DND-41 (cell line): ENCODE results near the gene LMO4.

Experiments used
- ATAC-seq: fragments of 200-7000 bp; cut with Tn5 transposase; 3 replicates; pipeline ENCODE4 v1.9.1; 2021; ENCODE audit warnings: low read depth; ENCODE audit not compliant: insufficient read depth
- DNase-seq: peaks from one replicate; pipeline ENCODE4 v3.0.0-alpha.2; 2020
- H2AFZ ChIP-seq: 2 replicates; pipeline ENCODE4 v1.6.0; 2012; ENCODE audit warnings: low read depth, low read length
- H3K27ac ChIP-seq: 2 replicates; pipeline ENCODE4 v1.5.1; 2012; ENCODE audit warnings: low read length, inconsistent platforms
- H3K27me3 ChIP-seq: fragments of 200-600 bp; sonication (generic); 2 replicates; pipeline ENCODE4 v1.6.0; 2012; ENCODE audit warnings: low read length, mild to moderate bottlenecking, inconsistent platforms; ENCODE audit not compliant: insufficient read depth, poor library complexity
- H3K36me3 ChIP-seq: 2 replicates; pipeline ENCODE4 v1.5.1; 2012; ENCODE audit warnings: low read length, inconsistent platforms; ENCODE audit not compliant: insufficient read depth
- H3K4me1 ChIP-seq: 2 replicates; pipeline ENCODE4 v1.5.1; 2012; ENCODE audit warnings: mild to moderate bottlenecking, low read length; ENCODE audit not compliant: insufficient read depth
- H3K4me2 ChIP-seq: 2 replicates; pipeline ENCODE4 v1.6.0; 2012; ENCODE audit warnings: mild to moderate bottlenecking, moderate library complexity, low read length, inconsistent platforms; ENCODE audit not compliant: insufficient read depth
- H3K4me3 ChIP-seq, 2 experiments: fragments of 200-600 bp in 1 of 2; shearing (Covaris generic) in 1 of 2; 2 replicates each; pipeline ENCODE4 v1.5.1; 2012 to 2016; ENCODE audit warnings: inconsistent platforms in 2 of 2, low read length in 2 of 2, mild to moderate bottlenecking in 2 of 2, low read depth in 1 of 2, moderate library complexity in 1 of 2
- H3K79me2 ChIP-seq: 2 replicates; pipeline ENCODE4 v1.6.0; 2012; ENCODE audit warnings: low read length, inconsistent platforms; ENCODE audit not compliant: insufficient read depth
- H3K9ac ChIP-seq: 2 replicates; pipeline ENCODE4 v1.6.0; 2012; ENCODE audit warnings: low read depth, mild to moderate bottlenecking, inconsistent platforms, low read length, moderate library complexity
- H3K9me3 ChIP-seq: 2 replicates; pipeline ENCODE4 v1.5.1; 2012; ENCODE audit warnings: low read length, moderate library complexity, mild to moderate bottlenecking, inconsistent platforms; ENCODE audit not compliant: insufficient read depth, severe bottlenecking
- H4K20me1 ChIP-seq: 2 replicates; pipeline ENCODE4 v1.6.0; 2012; ENCODE audit warnings: low read length; ENCODE audit not compliant: insufficient read depth
- CTCF ChIP-seq: IDR thresholded peaks from 2 replicates; pipeline ENCODE4 v1.5.1; 2012; ENCODE audit warnings: borderline replicate concordance, low read length, moderate library complexity, mild to moderate bottlenecking; ENCODE audit not compliant: poor library complexity, severe bottlenecking; ENCODE audit errors: extremely low read depth
- EZH2 ChIP-seq: IDR thresholded peaks from 3 replicates; pipeline ENCODE4 v1.6.1; 2012; ENCODE audit warnings: borderline replicate concordance, low read depth, mild to moderate bottlenecking, moderate library complexity, low read length, inconsistent platforms; ENCODE audit not compliant: severe bottlenecking

The LMO4 gene

GRCh38 chr1:87327376-87328271, 1.1 kb upstream of the LMO4 start:
- Histone ChIP-seq H3K79me2 (peaks cover 26% of the 10 kb centered on the region), H4K20me1 (peaks cover 17% of the 10 kb centered on the region), H3K9me3 (no peaks in the 10 kb centered on the region), H3K4me3 (peak overlapping the region; percentile 16 to 76; a peak in 3 of 4 replicates), H3K36me3 (peaks cover 5% of the 10 kb centered on the region; the same call in 1 of the 2 replicates), H3K4me2 (peak overlapping the region; percentile 98), H3K27me3 (peaks cover 22% of the 10 kb centered on the region), H2AFZ (peak overlapping the region; percentile 91), H3K27ac (peak overlapping the region; percentile 62), H3K9ac (peak overlapping the region; percentile 77), H3K4me1 (peaks cover 40% of the 10 kb centered on the region)
- no peak; the same call in 2 of the 3 replicates for ATAC-seq
- DNase-seq = no peak
- TF ChIP-seq CTCF (no peak), EZH2 (no peak)

GRCh38 chr1:87329051-87329525, 408 bp downstream of the LMO4 start:
- Histone ChIP-seq H3K4me1 (peaks cover 40% of the 10 kb centered on the region), H3K4me3 (peak overlapping the region; percentile 73 to 76), H2AFZ (peak overlapping the region; percentile 74), H3K9ac (peak overlapping the region; percentile 77), H3K9me3 (no peaks in the 10 kb centered on the region), H3K4me2 (peak overlapping the region; percentile 98), H3K27me3 (peaks cover 20% of the 10 kb centered on the region), H3K27ac (peak overlapping the region; percentile 82), H3K36me3 (peaks cover 14% of the 10 kb centered on the region), H3K79me2 (peaks cover 32% of the 10 kb centered on the region), H4K20me1 (peaks cover 24% of the 10 kb centered on the region)
- no peak for TF ChIP-seq CTCF
- ATAC-seq (peak; percentile 21), DNase-seq (peak; percentile 63)

GRCh38 chr1:87329526-87330056, 911 bp downstream of the LMO4 start:
- TF ChIP-seq CTCF = no peak
- TF ChIP-seq EZH2 = no peak
- H4K20me1 ChIP-seq = peaks cover 26% of the 10 kb centered on the region
- H3K4me1 ChIP-seq = peaks cover 40% of the 10 kb centered on the region
- H3K4me2 ChIP-seq = peak overlapping the region; percentile 98
- H2AFZ ChIP-seq = peak overlapping the region; percentile 74
- peak overlapping the region; percentile 77 for H3K9ac ChIP-seq
- H3K27me3 ChIP-seq = peaks cover 20% of the 10 kb centered on the region
- ATAC-seq (no peak), DNase-seq (no peak)
- H3K27ac ChIP-seq = peak overlapping the region; percentile 82
- H3K36me3 ChIP-seq = peaks cover 16% of the 10 kb centered on the region
- H3K9me3 ChIP-seq = no peaks in the 10 kb centered on the region
- H3K79me2 ChIP-seq = peaks cover 35% of the 10 kb centered on the region
- H3K4me3 ChIP-seq = peak overlapping the region; percentile 73 to 76
